IMR-90 (cell line): ENCODE data around the gene ZNF621. TPM values are rescaled to one million over a fixed set of nuclear protein-coding genes. Genes with fewer than 3 reads are reported as not detected.
A peak's percentile ranks its signal among the peaks of the same experiment; 100 is the strongest.

Experiments used
- ATAC-seq: fragments of 200-7000 bp; cut with Tn5 transposase; 2 replicates; pipeline ENCODE4 v1.9.1; 2020; ENCODE audit warnings: low read depth, mild to moderate bottlenecking, moderate library complexity
- Bru-seq: library from RNA; stranded (reverse); fragments of 400-500 nt; gene quantifications from one replicate; lab custom pipeline; 2021; lab: Mats Ljungman, UMichigan
- BruChase-seq, 2 experiments: library from RNA; stranded (reverse); fragments of 400-500 nt; gene quantifications; one replicate each; lab custom pipeline; 2021; lab: Mats Ljungman, UMichigan
- BruUV-seq: library from RNA; stranded (reverse); fragments of 400-500 nt; replicated peaks from 2 replicates; lab custom pipeline; 2021; lab: Mats Ljungman, UMichigan
- CTCF ChIA-PET: fragments of 300-600 bp; formaldehyde crosslinking; extraction: SDS; loops from one replicate; lab custom pipeline; 2021; ENCODE audit warnings: antibody characterized with exemption; lab: Yijun Ruan, JAX
- POLR2A ChIA-PET: fragments of 300-600 bp; sonication (Branson Sonifier 250); formaldehyde crosslinking; loops from one replicate; lab custom pipeline; 2022; ENCODE audit warnings: antibody characterized with exemption; ENCODE audit not compliant: unreplicated experiment; lab: Charles Lee
- DNase-seq: peaks from one replicate; pipeline ENCODE4 v3.0.0; 2013
- H2AFZ ChIP-seq: replicated peaks from 2 replicates; pipeline ENCODE3; 2013; ENCODE audit warnings: low read length, mild to moderate bottlenecking; ENCODE audit not compliant: poor library complexity
- H2AK5ac ChIP-seq: 2 replicates; pipeline ENCODE4 v1.6.1; 2013; ENCODE audit warnings: low read depth, low read length, inconsistent platforms
- H2AK9ac ChIP-seq: replicated peaks from 2 replicates; pipeline ENCODE3; 2013; ENCODE audit warnings: mild to moderate bottlenecking, low read depth, low read length, moderate library complexity; ENCODE audit not compliant: poor library complexity
- H2BK120ac ChIP-seq: 2 replicates; pipeline ENCODE4 v1.6.1; 2013; ENCODE audit warnings: low read depth, low read length, inconsistent platforms
- H2BK15ac ChIP-seq: 3 replicates; pipeline ENCODE4 v1.6.1; 2013; ENCODE audit warnings: low read depth, low read length, inconsistent platforms
- H2BK20ac ChIP-seq: 2 replicates; pipeline ENCODE4 v1.6.1; 2013; ENCODE audit warnings: low read depth, mild to moderate bottlenecking, inconsistent platforms, low read length, moderate library complexity
- H2BK5ac ChIP-seq: 2 replicates; pipeline ENCODE4 v1.6.1; 2013; ENCODE audit warnings: mild to moderate bottlenecking, low read depth, low read length, inconsistent platforms; ENCODE audit not compliant: poor library complexity, severe bottlenecking
- H3K14ac ChIP-seq: replicated peaks from 2 replicates; pipeline ENCODE4 v1.6.1; 2013; ENCODE audit warnings: low read depth, low read length, inconsistent platforms
- H3K18ac ChIP-seq: 2 replicates; pipeline ENCODE4 v1.6.1; 2013; ENCODE audit warnings: low read depth, low read length, control low read depth
- H3K23ac ChIP-seq: 2 replicates; pipeline ENCODE4 v1.6.1; 2013; ENCODE audit warnings: low read depth, low read length, inconsistent platforms
- H3K27ac ChIP-seq: 2 replicates; pipeline ENCODE4 v1.5.1; 2013; ENCODE audit warnings: mild to moderate bottlenecking, control low read depth, low read length; ENCODE audit not compliant: insufficient read depth
- H3K27me3 ChIP-seq: 2 replicates; pipeline ENCODE4 v1.6.1; 2013; ENCODE audit warnings: low read length; ENCODE audit not compliant: control insufficient read depth, insufficient read depth
- H3K36me3 ChIP-seq: 2 replicates; pipeline ENCODE4 v1.6.1; 2013; ENCODE audit warnings: low read length, mixed read lengths; ENCODE audit not compliant: control insufficient read depth, insufficient read depth
- H3K4ac ChIP-seq: 2 replicates; pipeline ENCODE4 v1.6.1; 2013; ENCODE audit warnings: low read depth, low read length, inconsistent platforms
- H3K4me1 ChIP-seq: 2 replicates; pipeline ENCODE4 v1.6.1; 2013; ENCODE audit warnings: low read length, mixed read lengths; ENCODE audit not compliant: control insufficient read depth, insufficient read depth
- H3K4me2 ChIP-seq: 2 replicates; pipeline ENCODE4 v1.6.1; 2013; ENCODE audit warnings: low read depth, mild to moderate bottlenecking, control low read depth, low read length, moderate library complexity
- H3K4me3 ChIP-seq: 2 replicates; pipeline ENCODE4 v1.5.1; 2013; ENCODE audit warnings: low read depth, mild to moderate bottlenecking, control low read depth, low read length, moderate library complexity; ENCODE audit not compliant: insufficient read depth
- H3K56ac ChIP-seq: 2 replicates; pipeline ENCODE4 v1.6.1; 2013; ENCODE audit warnings: low read length, inconsistent platforms; ENCODE audit not compliant: insufficient read depth; ENCODE audit errors: extremely low read depth
- H3K79me1 ChIP-seq, 2 experiments: 2 replicates each; pipeline ENCODE4 v1.6.1; 2013; ENCODE audit warnings: low read length in 2 of 2, inconsistent platforms in 1 of 2, low read depth in 1 of 2
- H3K9ac ChIP-seq: 2 replicates; pipeline ENCODE4 v1.6.1; 2013; ENCODE audit warnings: low read depth, low read length, control low read depth
- H3K9me1 ChIP-seq: 2 replicates; pipeline ENCODE4 v1.6.1; 2013; ENCODE audit warnings: low read length, inconsistent platforms; ENCODE audit not compliant: insufficient read depth
- H3K9me3 ChIP-seq: 2 replicates; pipeline ENCODE4 v1.6.1; 2013; ENCODE audit warnings: low read length; ENCODE audit not compliant: control insufficient read depth, insufficient read depth
- H4K20me1 ChIP-seq: 2 replicates; pipeline ENCODE4 v1.6.1; 2013; ENCODE audit warnings: low read length, inconsistent platforms; ENCODE audit not compliant: insufficient read depth
- H4K5ac ChIP-seq: 2 replicates; pipeline ENCODE4 v1.6.1; 2013; ENCODE audit warnings: mild to moderate bottlenecking, low read depth, low read length, control low read depth
- H4K8ac ChIP-seq, 2 experiments: 2 replicates each; pipeline ENCODE4 v1.6.1; 2013; ENCODE audit warnings: low read depth in 2 of 2, low read length in 2 of 2, control low read depth in 1 of 2, inconsistent platforms in 1 of 2
- H4K91ac ChIP-seq: 2 replicates; pipeline ENCODE4 v1.6.1; 2013; ENCODE audit warnings: low read depth, low read length, inconsistent platforms; ENCODE audit not compliant: insufficient read depth
- BHLHE40 ChIP-seq: fragments of 150-350 bp; IDR thresholded peaks from 2 replicates; pipeline ENCODE4 v1.6.1; 2016; ENCODE audit warnings: mild to moderate bottlenecking, low read depth, low read length
- CEBPB ChIP-seq: IDR thresholded peaks from 2 replicates; pipeline ENCODE4 v1.6.1; 2012; ENCODE audit warnings: low read depth, low read length, improper control_type of control experiment
- CHD1 ChIP-seq: IDR thresholded peaks from 2 replicates; pipeline ENCODE4 v1.6.1; 2012; ENCODE audit warnings: low read depth, low read length, improper control_type of control experiment
- ELK1 ChIP-seq: fragments of 150-350 bp; IDR thresholded peaks from 2 replicates; pipeline ENCODE4 v1.6.1; 2016; ENCODE audit warnings: low read depth, mild to moderate bottlenecking, low read length, moderate library complexity, borderline replicate concordance
- MAFK ChIP-seq: IDR thresholded peaks from 2 replicates; pipeline ENCODE4 v1.6.1; 2012; ENCODE audit warnings: low read depth, low read length, improper control_type of control experiment
- MAZ ChIP-seq: IDR thresholded peaks from 2 replicates; pipeline ENCODE4 v1.6.1; 2012; ENCODE audit warnings: low read depth, mild to moderate bottlenecking, low read length, improper control_type of control experiment, moderate library complexity, borderline replicate concordance
- MXI1 ChIP-seq: IDR thresholded peaks from 2 replicates; pipeline ENCODE4 v1.6.1; 2012; ENCODE audit warnings: low read depth, mild to moderate bottlenecking, low read length, moderate library complexity, borderline replicate concordance
- NFE2L2 ChIP-seq: fragments of 150-350 bp; IDR thresholded peaks from 2 replicates; pipeline ENCODE4 v1.6.1; 2016; ENCODE audit warnings: low read depth, mild to moderate bottlenecking, low read length
- POLR2A ChIP-seq: IDR thresholded peaks from 2 replicates; pipeline ENCODE4 v1.6.1; 2012; ENCODE audit warnings: mild to moderate bottlenecking, low read depth, low read length
- RAD21 ChIP-seq: IDR thresholded peaks from 2 replicates; pipeline ENCODE4 v1.6.1; 2012; ENCODE audit warnings: low read length, improper control_type of control experiment
- RCOR1 ChIP-seq: IDR thresholded peaks from 2 replicates; pipeline ENCODE4 v1.6.1; 2012; ENCODE audit warnings: mild to moderate bottlenecking, low read length, improper control_type of control experiment; ENCODE audit not compliant: insufficient replicate concordance
- RFX5 ChIP-seq: IDR thresholded peaks from 2 replicates; pipeline ENCODE4 v1.8.0; 2012; ENCODE audit warnings: low read depth, mild to moderate bottlenecking, low read length, moderate library complexity
- SMC3 ChIP-seq: fragments of 150-350 bp; IDR thresholded peaks from 2 replicates; pipeline ENCODE4 v1.6.1; 2016; ENCODE audit warnings: low read depth, mild to moderate bottlenecking, antibody characterized with exemption, low read length, moderate library complexity
- USF2 ChIP-seq: fragments of 150-350 bp; IDR thresholded peaks from 2 replicates; pipeline ENCODE4 v1.6.1; 2017; ENCODE audit warnings: mild to moderate bottlenecking, antibody characterized with exemption, low read length, low read depth
- WGBS, 2 experiments: methylation state at CpG; one replicate each; pipeline versions ENCODE4 v1.1.5 to v1.1.7; 2013; ENCODE audit warnings: missing lambda C conversion rate in 2 of 2; ENCODE audit not compliant: insufficient read length in 1 of 2; ENCODE audit errors: extremely low coverage in 2 of 2; 5-methylcytosine and 5-hydroxymethylcytosine counted together
- dilution Hi-C: fragments of 300-500 bp; cut with HindIII; formaldehyde crosslinking; loops from one replicate; pipeline ENCODE4 v1.14.3; 2018; ENCODE audit warnings: low sequenced_read_pairs; ENCODE audit not compliant: unreplicated experiment
- in situ Hi-C: fragments of 300-500 bp; cut with MboI; formaldehyde crosslinking; loops from 3 replicates; pipeline ENCODE4 v1.14.3; 2019; ENCODE audit warnings: low sequenced_read_pairs, inconsistent platforms, mixed read lengths
- intact Hi-C: fragments of 100-400 bp; cut with micrococcal nuclease; formaldehyde crosslinking; loops from 2 replicates; pipeline ENCODE4 v1.10.0; 2022
- long read RNA-seq: library from polyadenylated mRNA; unstranded; transcript quantifications from one replicate; pipeline ENCODE4 v2.0.0, GENCODE V29; 2021; ENCODE audit not compliant: unreplicated experiment
- polyA plus RNA-seq, 3 experiments: library from polyadenylated mRNA; depleted of rRNA; stranded (reverse); fragments of >200 nt; gene quantifications; 2 replicates each; pipeline ENCODE4 v1.2.3, GENCODE V29; 2012; ENCODE audit warnings: low replicate concordance in 1 of 3
- total RNA-seq: library from RNA; depleted of rRNA; stranded (reverse); fragments of >200 nt; gene quantifications from 2 replicates; pipeline ENCODE4 v1.2.3, GENCODE V29; 2012; rRNA removed

ZNF621 gene
- total RNA-seq: 7.3 and 9.4 TPM in 2 replicates
- polyA plus RNA-seq (2012; rRNA removed): 6.8 and 8.3 TPM in 2 replicates
- polyA plus RNA-seq (2012; cell fraction: cytosol; rRNA removed): 2.5 TPM in 2 replicates
- 5.8 and 25.4 TPM in 2 replicates for polyA plus RNA-seq (2012; cell fraction: nucleus; rRNA removed; ENCODE audit: low replicate concordance)
- percentile 83 among the genes with signal in this experiment for Bru-seq, nascent RNA
- BruChase-seq, experiment 1, labeled RNA remaining after a 6-hour chase: percentile 96 among the genes with signal in this experiment
- percentile 94 among the genes with signal in this experiment for BruChase-seq, experiment 2, labeled RNA remaining after a 2-hour chase
- long read RNA-seq, full-length matches to known transcripts: 9 of 14 reads
- long read RNA-seq, partial matches to known transcripts: 0 of 14 reads
- long read RNA-seq, other reads (novel, unspliced or antisense): 5 of 14 reads

GRCh38 chr3:40524568-40525285, at the start of gene ZNF621:
ZNF621 (plus strand) TSS chr3:40524960; CDS start chr3:40525841, 881 bp downstream.
- CTCF ChIA-PET: interaction anchor here (0.7 kb wide), 1 partner anchor 60 kb away, joined by 3 read pairs; no protein-coding TSS in a partner anchor
- H3K56ac ChIP-seq: peak within 1 kb of the TSS; percentile 83
- H2AK5ac ChIP-seq: peak within 1 kb of the TSS; percentile 42
- no peaks in the 10 kb centered on the region for H3K9me3 ChIP-seq
- H3K4me3 ChIP-seq: peak within 1 kb of the TSS; percentile 79
- in situ Hi-C loops: no loop called here
- H3K79me1 ChIP-seq: peaks cover 19 to 23% of the 10 kb centered on the region in 2 experiments; a peak in 3 of 4 replicates
- H3K14ac ChIP-seq: peak within 1 kb of the TSS; percentile 98
- peak; percentile 79 for DNase-seq
- dilution Hi-C loops: no loop called here
- no peaks in the 10 kb centered on the region for H3K27me3 ChIP-seq
- peak within 1 kb of the TSS; percentile 98 to 99 for H4K8ac ChIP-seq
- POLR2A ChIA-PET: interaction anchor here (0.6 kb wide), 1 partner anchor 16 kb away, joined by 4 read pairs; no protein-coding TSS in a partner anchor
- peak within 1 kb of the TSS; percentile 94 for H3K4ac ChIP-seq
- peak within 1 kb of the TSS; percentile 100 for H2AFZ ChIP-seq
- peak within 1 kb of the TSS; percentile 51 for H2BK5ac ChIP-seq
- intact Hi-C loops: loop anchor here (1.0 to 2.0 kb wide), 2 partner anchors 47 to 72 kb away; partner anchors contain the start of gene ZNF619
- peak within 1 kb of the TSS; percentile 92 for H4K91ac ChIP-seq
- peak within 1 kb of the TSS; percentile 72 for H3K23ac ChIP-seq
- peak within 1 kb of the TSS; percentile 84 for H3K27ac ChIP-seq
- H3K4me2 ChIP-seq: peak within 1 kb of the TSS; percentile 95
- H4K20me1 ChIP-seq: no peaks in the 10 kb centered on the region
- WGBS, 2 experiments: 3% methylated on average over 29 of the region's 59 CpGs; no CpG with 5 or more reads in 1 of the 2 experiments
- H4K5ac ChIP-seq: peak within 1 kb of the TSS; percentile 95
- peaks cover 10% of the 10 kb centered on the region for H3K36me3 ChIP-seq
- H3K9ac ChIP-seq: peak within 1 kb of the TSS; percentile 92
- H2AK9ac ChIP-seq: peak within 1 kb of the TSS; percentile 91
- no peak within 1 kb of the TSS for H2BK20ac ChIP-seq
- H3K9me1 ChIP-seq: no peaks in the 10 kb centered on the region; the same call in 1 of the 2 replicates
- H3K18ac ChIP-seq: peak within 1 kb of the TSS; percentile 53
- H2BK15ac ChIP-seq: 0 out of 3 replicates have a peak within 1 kb of the TSS, but pooled peaks have one; percentile 64
- ATAC-seq: peak; percentile 100
- peak within 1 kb of the TSS; percentile 70; the same call in 1 of the 2 replicates for H2BK120ac ChIP-seq
- peaks cover 3% of the 10 kb centered on the region for H3K4me1 ChIP-seq
- BruUV-seq: no TSS peak
- TF ChIP-seq ELK1 (no peak), BHLHE40 (no peak), SMC3 (no peak), RCOR1 (peak; percentile 20), USF2 (no peak), MAFK (no peak), CHD1 (no peak), MXI1 (no peak), POLR2A (peak; percentile 83), RAD21 (peak; percentile 24; the same call in 1 of the 2 replicates), RFX5 (no peak), CEBPB (no peak), MAZ (peak; percentile 34; the same call in 1 of the 2 replicates), NFE2L2 (no peak)
